Measurements from ENCODE around the gene VPS39.

VPS39 gene

GRCh38 chr15:42140383-42141070, 67.6 kb downstream of the VPS39 start:
- Histone ChIP-seq H3K36me3 (ENCODE audit: control insufficient read depth, insufficient read depth, low read length) (no peaks in the 10 kb centered on the region), H2AFZ (no peak overlapping the region), H3K27ac (no peak overlapping the region), H3K9me3 (ENCODE audit: control insufficient read depth, low read length) (no peaks in the 10 kb centered on the region), H3K27me3 (ENCODE audit: control insufficient read depth, insufficient read depth, low read length) (no peaks in the 10 kb centered on the region), H3K4me2 (ENCODE audit: low read length) (no peak overlapping the region), H3K4me1 (no peaks in the 10 kb centered on the region), H3K9ac (no peak overlapping the region), H3K4me3 (ENCODE audit: low read depth, low read length) (no peak overlapping the region), H3K79me2 (no peaks in the 10 kb centered on the region)
- TF ChIP-seq, protein P1, sequence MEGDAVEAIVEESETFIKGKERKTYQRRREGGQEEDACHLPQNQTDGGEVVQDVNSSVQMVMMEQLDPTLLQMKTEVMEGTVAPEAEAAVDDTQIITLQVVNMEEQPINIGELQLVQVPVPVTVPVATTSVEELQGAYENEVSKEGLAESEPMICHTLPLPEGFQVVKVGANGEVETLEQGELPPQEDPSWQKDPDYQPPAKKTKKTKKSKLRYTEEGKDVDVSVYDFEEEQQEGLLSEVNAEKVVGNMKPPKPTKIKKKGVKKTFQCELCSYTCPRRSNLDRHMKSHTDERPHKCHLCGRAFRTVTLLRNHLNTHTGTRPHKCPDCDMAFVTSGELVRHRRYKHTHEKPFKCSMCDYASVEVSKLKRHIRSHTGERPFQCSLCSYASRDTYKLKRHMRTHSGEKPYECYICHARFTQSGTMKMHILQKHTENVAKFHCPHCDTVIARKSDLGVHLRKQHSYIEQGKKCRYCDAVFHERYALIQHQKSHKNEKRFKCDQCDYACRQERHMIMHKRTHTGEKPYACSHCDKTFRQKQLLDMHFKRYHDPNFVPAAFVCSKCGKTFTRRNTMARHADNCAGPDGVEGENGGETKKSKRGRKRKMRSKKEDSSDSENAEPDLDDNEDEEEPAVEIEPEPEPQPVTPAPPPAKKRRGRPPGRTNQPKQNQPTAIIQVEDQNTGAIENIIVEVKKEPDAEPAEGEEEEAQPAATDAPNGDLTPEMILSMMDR (IDR thresholded peaks at IDR 0.05): no peak

- no peak overlapping the region for H3K9ac ChIP-seq
- no peak overlapping the region for H3K27ac ChIP-seq
- no peaks in the 10 kb centered on the region for H3K4me1 ChIP-seq
These were observed 68.5 kb downstream of the VPS39 start for GRCh38 chr15:42139596-42139995.

DNA sequence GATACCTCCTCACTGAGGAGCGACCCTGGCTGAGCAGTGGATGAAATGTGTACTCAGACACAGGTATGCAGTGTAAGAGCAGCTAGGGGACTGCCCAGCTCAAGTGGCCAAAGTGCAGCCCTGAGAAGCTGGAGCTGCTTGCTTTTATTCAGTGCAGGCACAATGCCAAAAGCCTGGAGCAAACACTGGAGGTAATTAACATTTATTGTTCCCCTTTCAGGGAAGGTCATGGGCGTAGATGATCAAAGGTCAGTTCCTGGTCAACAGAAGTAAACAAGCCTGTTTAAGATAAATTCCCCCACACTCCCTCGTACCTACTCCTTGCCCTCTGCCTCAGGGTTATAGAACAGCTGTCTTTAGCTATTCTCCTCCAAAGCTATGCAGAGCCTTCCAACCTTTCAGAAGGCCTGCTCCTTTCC, 69.1 kb downstream of the VPS39 start:
- no peaks in the 10 kb centered on the region for H3K27me3 ChIP-seq (ENCODE audit: control insufficient read depth, insufficient read depth, low read length)
- TF ChIP-seq, protein P1 (IDR thresholded peaks at IDR 0.05): no peak
- H3K27ac ChIP-seq: no peak overlapping the region
- H2AFZ ChIP-seq: no peak overlapping the region
- no peaks in the 10 kb centered on the region for H3K79me2 ChIP-seq
- no peaks in the 10 kb centered on the region for H3K4me1 ChIP-seq
- no peaks in the 10 kb centered on the region for H3K9me3 ChIP-seq (ENCODE audit: control insufficient read depth, low read length)
- H3K9ac ChIP-seq: no peak overlapping the region
- no peak overlapping the region for H3K4me2 ChIP-seq (ENCODE audit: low read length)
- no peak overlapping the region for H3K4me3 ChIP-seq (ENCODE audit: low read depth, low read length)
- H3K36me3 ChIP-seq (ENCODE audit: control insufficient read depth, insufficient read depth, low read length): no peaks in the 10 kb centered on the region

More at GRCh38 chr15:42139596-42139995, 68.5 kb downstream of the VPS39 start:
- Histone ChIP-seq H3K27me3 (ENCODE audit: control insufficient read depth, insufficient read depth, low read length) (no peaks in the 10 kb centered on the region), H3K4me2 (ENCODE audit: low read length) (no peak overlapping the region), H3K4me3 (ENCODE audit: low read depth, low read length) (no peak overlapping the region), H3K79me2 (no peaks in the 10 kb centered on the region), H3K36me3 (ENCODE audit: control insufficient read depth, insufficient read depth, low read length) (no peaks in the 10 kb centered on the region), H3K9me3 (ENCODE audit: control insufficient read depth, low read length) (no peaks in the 10 kb centered on the region), H2AFZ (no peak overlapping the region)
- TF ChIP-seq, protein P1 (IDR thresholded peaks at IDR 0.05): no peak

DNA sequence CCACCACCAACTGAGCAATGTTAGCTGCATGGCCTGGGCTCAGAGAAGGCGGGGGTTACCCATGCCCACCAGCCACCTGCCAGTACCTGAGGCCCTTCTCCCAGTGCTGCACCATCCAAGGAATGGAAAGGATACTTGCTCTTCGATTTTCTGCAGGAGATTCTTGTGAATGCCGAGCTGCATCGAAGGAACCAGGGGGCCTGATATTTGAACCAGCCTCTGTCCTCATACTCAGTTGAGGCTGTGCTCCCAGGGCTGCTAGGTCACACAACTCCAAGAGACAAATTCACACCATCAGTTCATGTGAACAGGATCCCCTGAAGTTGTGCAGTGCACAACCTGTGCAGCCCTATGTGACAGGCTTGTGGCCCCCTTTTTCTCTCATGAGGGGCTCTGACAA, 69.7 kb downstream of the VPS39 start:
- no peak overlapping the region for H2AFZ ChIP-seq
- H3K4me1 ChIP-seq: no peaks in the 10 kb centered on the region
- no peak overlapping the region for H3K27ac ChIP-seq
- TF ChIP-seq, protein P1 (IDR thresholded peaks at IDR 0.05): no peak
- H3K36me3 ChIP-seq (ENCODE audit: control insufficient read depth, insufficient read depth, low read length): no peaks in the 10 kb centered on the region
- no peaks in the 10 kb centered on the region for H3K27me3 ChIP-seq (ENCODE audit: control insufficient read depth, insufficient read depth, low read length)
- H3K4me2 ChIP-seq (ENCODE audit: low read length): no peak overlapping the region
- H3K4me3 ChIP-seq (ENCODE audit: low read depth, low read length): no peak overlapping the region
- no peak overlapping the region for H3K9ac ChIP-seq
- H3K79me2 ChIP-seq: no peaks in the 10 kb centered on the region
- no peaks in the 10 kb centered on the region for H3K9me3 ChIP-seq (ENCODE audit: control insufficient read depth, low read length)

All from parathyroid adenoma (tissue), 2 donors.